Dedifferentiated amniotic fluid mesenchymal stem cell (primary cell): ENCODE data around the gene PNKD.
"Not testable (repeated sequence)": the region's sequence is repeated elsewhere in the genome, so short reads cannot be mapped to it uniquely, and the experiment has no call there.

Source experiments
- DNase-seq: peaks from one replicate; pipeline ENCODE4 v3.0.0-alpha.2; 2016; ENCODE audit errors: extremely low spot score

PNKD gene

GRCh38 chr2:218292048-218293014 is 22.0 kb downstream of the PNKD start, which contains the start of gene TMBIM1:
TMBIM1 (minus strand) TSS chr2:218292503; CDS start chr2:218282141, 10,362 bp downstream.
- DNase-seq = peak; percentile 59

GRCh38 chr2:218293715-218294429 is 23.6 kb downstream of the PNKD start:
- DNase-seq = no peak

GRCh38 chr2:218294430-218295022 is 24.2 kb downstream of the PNKD start:
- DNase-seq = no peak

GRCh38 chr2:218295029-218295428 is 24.7 kb downstream of the PNKD start:
- no peak for DNase-seq

- DNase-seq = no peak
Measured at GRCh38 chr2:218296200-218296599, 25.9 kb downstream of the PNKD start.

- no peak for DNase-seq
Measured at GRCh38 chr2:218296847-218297246, 26.5 kb downstream of the PNKD start.

- DNase-seq = no peak
Measured at GRCh38 chr2:218298314-218298875, 28.1 kb downstream of the PNKD start.

GRCh38 chr2:218300141-218300540 is 29.8 kb downstream of the PNKD start:
- DNase-seq = no peak

GRCh38 chr2:218301176-218301819 is 31.0 kb downstream of the PNKD start:
- DNase-seq = peak; percentile 83

- no peak for DNase-seq
Measured at GRCh38 chr2:218305383-218305782, 35.1 kb downstream of the PNKD start.

- no peak for DNase-seq
Measured at GRCh38 chr2:218306184-218306920, 36.0 kb downstream of the PNKD start.

GRCh38 chr2:218307415-218308090 is 37.2 kb downstream of the PNKD start:
- DNase-seq = no peak

- DNase-seq = no peak
Measured at GRCh38 chr2:218310853-218311540, 40.7 kb downstream of the PNKD start.

- not testable (repeated sequence) for DNase-seq
Measured at GRCh38 chr2:218311541-218312266, 41.4 kb downstream of the PNKD start.

GRCh38 chr2:218312267-218312756 is 42.0 kb downstream of the PNKD start:
- no peak for DNase-seq

GRCh38 chr2:218313356-218313755 is 43.0 kb downstream of the PNKD start:
- DNase-seq = no peak

GRCh38 chr2:218314764-218315163 is 44.4 kb downstream of the PNKD start:
- not testable (repeated sequence) for DNase-seq

GRCh38 chr2:218315397-218315796 is 45.1 kb downstream of the PNKD start:
- DNase-seq = no peak

GRCh38 chr2:218317303-218317630 is 46.9 kb downstream of the PNKD start:
- DNase-seq = no peak
